HAP-1 (cell line): ENCODE measurements around the gene LBX2.

Experiments
- DNase-seq, 2 experiments: peaks; one replicate each; pipeline ENCODE4 v3.0.0-alpha.2; 2016 to 2020; ENCODE audit warnings: low spot score in 2 of 2
- H3K27me3 ChIP-seq: fragments of 250-450 bp; sonication (Bioruptor Pico); 2 replicates; pipeline ENCODE4 v1.5.1; 2020; ENCODE audit warnings: low read depth, mild to moderate bottlenecking, moderate library complexity
- H3K36me3 ChIP-seq: fragments of 250-450 bp; sonication (Bioruptor Pico); replicated peaks from 2 replicates; pipeline ENCODE4 v1.5.1; 2020; ENCODE audit warnings: mild to moderate bottlenecking
- H3K4me1 ChIP-seq: fragments of 250-450 bp; sonication (Bioruptor Pico); 2 replicates; pipeline ENCODE4 v1.5.1; 2020; ENCODE audit warnings: mild to moderate bottlenecking
- H3K4me3 ChIP-seq: fragments of 250-450 bp; sonication (Bioruptor Pico); 2 replicates; pipeline ENCODE4 v1.5.1; 2020; ENCODE audit warnings: mild to moderate bottlenecking, moderate library complexity
- H3K9me3 ChIP-seq: fragments of 250-450 bp; sonication (Bioruptor Pico); 2 replicates; pipeline ENCODE4 v1.5.1; 2020; ENCODE audit warnings: mild to moderate bottlenecking, moderate library complexity
- in situ Hi-C: fragments of 300-500 bp; cut with MboI; formaldehyde crosslinking; loops from 3 replicates; pipeline ENCODE4 v1.14.3; 2020; ENCODE audit warnings: low sequenced_read_pairs, inconsistent platforms, mixed read lengths

LBX2 gene

DNA sequence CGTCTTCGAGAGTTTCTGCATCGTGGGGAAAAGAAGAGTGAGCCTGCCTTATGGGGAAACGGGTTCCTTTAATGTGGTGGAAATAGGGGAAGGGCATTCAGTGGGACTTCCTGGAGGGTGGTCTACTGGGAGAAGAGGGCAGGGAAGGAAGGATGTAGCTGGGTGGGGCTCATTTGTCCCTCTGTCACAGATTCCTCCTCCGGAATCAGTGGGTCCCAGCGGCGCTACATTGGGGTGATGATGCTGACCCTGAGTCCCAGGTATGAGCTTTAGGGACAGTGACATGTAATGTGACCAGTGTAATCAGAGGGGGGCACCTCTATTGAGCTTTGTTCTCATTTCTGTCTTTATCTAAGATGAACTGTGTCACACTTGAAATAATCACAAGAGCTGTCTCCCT, 32.3 kb upstream of the LBX2 start:
- no peaks in the 10 kb centered on the region for H3K9me3 ChIP-seq
- no peak for DNase-seq
- no peak overlapping the region for H3K4me3 ChIP-seq
- H3K4me1 ChIP-seq: peaks cover 13% of the 10 kb centered on the region
- in situ Hi-C loops: no loop called here
- H3K36me3 ChIP-seq: peaks cover 48% of the 10 kb centered on the region
- H3K27me3 ChIP-seq: no peaks in the 10 kb centered on the region

GRCh38 chr2:74530239-74531187, 31.1 kb upstream of the LBX2 start:
- in situ Hi-C loops: no loop called here
- Histone ChIP-seq H3K36me3 (peaks cover 58% of the 10 kb centered on the region), H3K27me3 (no peaks in the 10 kb centered on the region), H3K4me1 (peaks cover 13% of the 10 kb centered on the region), H3K9me3 (no peaks in the 10 kb centered on the region), H3K4me3 (peak overlapping the region; percentile 80)
- DNase-seq: peak; percentile 45 to 69

DNA sequence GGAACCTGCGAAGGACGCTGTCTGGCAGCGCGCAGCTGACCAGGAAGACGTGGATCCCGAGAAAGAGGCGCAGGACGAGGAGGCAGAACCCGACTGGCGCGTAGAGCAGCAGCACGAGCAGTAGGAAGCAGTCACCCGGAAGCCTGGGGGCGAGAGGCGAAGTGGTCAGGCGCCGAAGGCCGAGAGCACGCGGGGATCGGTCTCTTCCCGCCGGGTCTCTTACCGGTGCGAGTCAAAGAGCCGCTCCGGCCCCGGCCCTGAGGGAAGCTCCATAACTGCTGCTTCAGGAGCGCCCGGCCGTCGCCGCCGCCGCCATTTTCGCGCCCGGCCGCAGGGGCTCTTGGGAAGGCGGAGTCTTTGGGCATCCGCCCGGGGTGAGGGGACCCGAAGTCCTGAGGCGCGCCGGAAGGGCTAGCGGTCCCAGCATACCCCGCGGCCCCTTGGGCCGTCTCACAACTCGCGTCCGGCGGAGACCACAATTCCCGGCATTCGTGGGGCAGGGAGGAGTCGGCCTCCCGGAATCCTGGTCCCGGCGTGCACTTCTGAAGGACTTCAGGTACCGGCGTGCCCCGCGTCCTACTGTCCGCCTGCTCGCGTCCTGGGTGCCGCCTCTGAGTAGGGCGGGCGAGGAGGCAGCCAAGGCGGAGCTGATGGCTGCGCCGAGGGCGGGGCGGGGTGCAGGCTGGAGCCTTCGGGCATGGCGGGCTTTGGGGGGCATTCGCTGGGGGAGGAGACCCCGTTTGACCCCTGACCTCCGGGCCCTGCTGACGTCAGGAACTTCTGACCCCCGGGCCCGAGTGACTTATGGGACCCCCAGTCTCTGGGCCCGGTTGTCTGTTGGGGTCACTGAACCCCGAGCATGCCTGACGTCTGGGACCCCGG, 30.2 kb upstream of the LBX2 start, which contains the start of the genes AUP1 and HTRA2:
AUP1 (minus strand) TSS at position 350 of the 882 bp plus-strand sequence; CDS start at position 273, 77 bp downstream.
HTRA2 (plus strand) TSS at position 577 of the 882 bp plus-strand sequence; CDS start at position 651, 74 bp downstream.
- Histone ChIP-seq H3K9me3 (no peaks in the 10 kb centered on the region), H3K4me1 (peaks cover 13% of the 10 kb centered on the region), H3K4me3 (peak within 1 kb of the TSS; percentile 80), H3K36me3 (peaks cover 58% of the 10 kb centered on the region), H3K27me3 (no peaks in the 10 kb centered on the region)
- in situ Hi-C loops: no loop called here
- peak; percentile 98 to 99 for DNase-seq

- in situ Hi-C loops: no loop called here
- Histone ChIP-seq H3K9me3 (no peaks in the 10 kb centered on the region), H3K27me3 (no peaks in the 10 kb centered on the region), H3K4me1 (peaks cover 13% of the 10 kb centered on the region), H3K4me3 (peak overlapping the region; percentile 80), H3K36me3 (peaks cover 57% of the 10 kb centered on the region)
- DNase-seq: no peak
These were observed 29.4 kb upstream of the LBX2 start for GRCh38 chr2:74528600-74529356.

DNA sequence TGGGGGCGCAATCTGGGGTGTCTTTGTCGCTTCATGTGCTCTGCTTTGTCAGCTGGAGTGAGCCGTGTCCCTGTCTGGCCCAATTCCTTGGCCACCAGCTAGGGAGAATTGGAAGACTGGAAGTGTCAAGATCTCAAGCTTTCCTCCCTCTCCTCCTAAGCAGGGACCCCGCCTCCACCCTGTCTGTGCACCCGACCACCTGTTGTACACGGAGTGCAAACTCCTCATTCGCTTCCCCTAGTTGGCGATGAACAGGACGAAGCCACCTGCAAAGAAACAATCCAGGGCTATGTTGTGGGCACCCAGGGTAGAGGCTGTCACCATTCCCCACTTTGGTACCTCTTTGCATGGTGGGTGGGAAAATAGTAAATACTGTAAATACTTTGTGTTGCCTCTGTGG, 28.3 kb upstream of the LBX2 start:
- H3K9me3 ChIP-seq: no peaks in the 10 kb centered on the region
- peaks cover 13% of the 10 kb centered on the region for H3K4me1 ChIP-seq
- H3K4me3 ChIP-seq: peak overlapping the region; percentile 80
- H3K27me3 ChIP-seq: no peaks in the 10 kb centered on the region
- no peak for DNase-seq
- H3K36me3 ChIP-seq: peaks cover 47% of the 10 kb centered on the region
- in situ Hi-C loops: no loop called here

DNA sequence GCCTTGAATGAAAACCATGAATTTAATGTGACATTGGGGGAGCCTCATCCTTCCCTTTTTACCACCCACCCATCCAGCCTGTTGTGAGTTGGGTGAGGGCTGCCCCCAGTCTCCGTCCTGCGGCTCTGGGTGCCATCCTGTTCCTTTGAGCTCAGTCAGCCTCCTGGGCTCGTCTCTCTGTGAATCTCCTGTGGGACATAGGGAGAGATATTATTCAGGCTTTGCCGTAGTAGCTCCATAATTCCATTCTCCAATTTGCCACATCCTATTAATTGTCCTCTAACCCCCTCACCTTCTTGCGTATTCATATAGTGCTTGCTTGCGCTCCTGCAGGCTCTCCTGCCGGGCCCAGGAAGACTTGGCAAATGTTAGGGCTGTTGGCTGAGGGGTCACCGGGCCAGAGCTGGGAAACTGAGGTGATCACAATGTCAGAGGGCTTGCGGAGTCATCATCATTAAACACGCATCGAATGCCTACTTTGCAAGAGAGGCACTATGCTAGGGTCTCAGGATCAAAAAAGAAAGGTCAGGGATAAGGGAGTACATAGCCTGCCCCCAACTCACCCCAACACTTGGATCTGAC, 27.3 kb upstream of the LBX2 start:
- Histone ChIP-seq H3K27me3 (no peaks in the 10 kb centered on the region), H3K4me3 (no peak overlapping the region), H3K36me3 (peaks cover 38% of the 10 kb centered on the region), H3K4me1 (peaks cover 13% of the 10 kb centered on the region), H3K9me3 (no peaks in the 10 kb centered on the region)
- in situ Hi-C loops: no loop called here
- DNase-seq: no peak

DNA sequence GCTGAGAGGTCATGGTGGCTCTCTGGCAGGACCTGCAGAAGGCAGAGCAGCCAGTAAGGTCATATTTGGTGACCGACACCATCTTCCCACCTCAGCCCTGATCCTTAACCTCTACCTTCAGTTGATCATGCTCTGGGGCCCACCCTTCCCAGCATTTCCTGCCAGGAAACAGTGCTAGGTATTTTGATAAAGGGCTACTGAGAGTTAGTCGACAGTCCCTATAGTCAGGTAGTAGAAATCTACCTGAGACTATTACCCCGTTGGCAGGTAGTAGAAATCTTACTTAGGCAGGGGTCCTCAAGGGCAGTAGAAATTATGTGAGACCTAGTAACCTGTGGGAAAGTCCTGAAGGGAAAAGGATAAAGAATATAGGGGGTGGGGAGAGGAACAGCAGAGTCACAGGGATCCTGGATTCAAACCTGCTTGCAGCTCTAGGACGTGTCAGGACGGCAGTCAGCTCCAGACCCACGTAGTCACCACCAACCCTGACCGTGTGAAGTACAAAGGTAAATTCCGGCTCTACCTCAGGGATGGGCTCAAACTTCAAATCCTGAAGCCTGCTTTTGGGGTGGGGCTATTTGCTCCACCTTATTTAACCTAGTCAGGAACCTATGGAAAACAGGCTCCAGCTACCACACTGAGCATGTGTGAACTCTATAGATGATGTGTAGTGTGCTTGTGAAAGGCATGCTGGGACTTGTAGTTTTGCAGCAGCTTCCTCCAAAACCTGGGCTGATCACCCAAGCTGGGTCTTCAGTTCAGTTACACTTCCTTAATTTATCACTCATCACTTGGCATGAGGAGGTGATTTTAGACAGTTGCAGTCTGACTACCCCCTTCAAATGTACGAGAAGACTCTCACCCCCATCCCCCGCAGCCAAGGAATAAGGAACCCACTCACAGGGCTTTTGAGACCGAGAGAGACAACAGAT, 26.6 kb upstream of the LBX2 start, which contains the start of gene DQX1:
DQX1 (minus strand) TSS at position 515 of the 932 bp plus-strand sequence; CDS start at position 13, 502 bp downstream.
- DNase-seq: no peak
- Histone ChIP-seq H3K9me3 (no peaks in the 10 kb centered on the region), H3K4me3 (no peak within 1 kb of the TSS), H3K4me1 (peaks cover 9% of the 10 kb centered on the region), H3K36me3 (peaks cover 31% of the 10 kb centered on the region), H3K27me3 (no peaks in the 10 kb centered on the region)
- in situ Hi-C loops: no loop called here

DNA sequence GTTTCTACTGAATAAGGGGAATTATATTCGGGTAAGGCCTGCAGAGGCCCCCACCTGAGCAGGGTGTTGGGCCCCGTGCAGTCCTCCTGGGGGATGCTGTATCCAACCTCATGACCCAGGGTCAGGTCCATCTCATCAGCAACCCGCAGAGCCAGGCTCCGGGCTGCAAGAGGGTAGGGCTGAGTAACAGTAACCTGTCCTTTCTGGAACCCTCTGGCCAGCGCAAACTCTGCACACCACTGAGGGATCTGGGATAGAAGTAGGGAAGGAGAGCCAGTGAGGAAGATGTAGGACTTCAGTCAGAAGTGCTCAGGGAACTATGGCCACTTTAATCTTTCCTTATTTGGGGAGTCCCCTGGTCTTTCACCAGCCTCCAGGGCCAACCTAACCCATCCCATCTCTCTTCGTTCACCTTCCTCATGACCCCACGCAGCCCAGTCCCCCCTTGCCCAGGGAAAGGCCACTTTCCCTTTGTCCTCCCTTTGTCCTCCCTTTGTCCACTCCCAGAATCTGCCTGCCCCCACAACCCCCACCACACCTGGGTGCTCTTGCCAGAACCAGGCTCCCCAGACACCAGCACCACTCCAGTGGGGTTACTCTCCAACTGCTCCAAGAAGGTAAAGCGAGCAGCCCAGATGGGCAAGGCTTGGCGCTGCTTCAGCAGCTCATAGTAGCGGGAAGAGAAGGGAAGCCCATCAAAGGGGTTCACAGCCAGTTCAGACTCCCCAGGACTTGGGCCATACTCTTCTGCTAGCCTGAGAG, 25.7 kb upstream of the LBX2 start:
- in situ Hi-C loops: no loop called here
- DNase-seq: no peak
- Histone ChIP-seq H3K4me1 (peaks cover 8% of the 10 kb centered on the region), H3K4me3 (no peak overlapping the region), H3K27me3 (no peaks in the 10 kb centered on the region), H3K36me3 (peaks cover 29% of the 10 kb centered on the region), H3K9me3 (no peaks in the 10 kb centered on the region)

GRCh38 chr2:74524005-74524404, 24.6 kb upstream of the LBX2 start:
- H3K9me3 ChIP-seq: no peaks in the 10 kb centered on the region
- peaks cover 8% of the 10 kb centered on the region for H3K4me1 ChIP-seq
- in situ Hi-C loops: no loop called here
- H3K27me3 ChIP-seq: no peaks in the 10 kb centered on the region
- no peak for DNase-seq
- H3K36me3 ChIP-seq: peaks cover 27% of the 10 kb centered on the region
- H3K4me3 ChIP-seq: no peak overlapping the region

- Histone ChIP-seq H3K4me3 (no peak overlapping the region), H3K9me3 (no peaks in the 10 kb centered on the region), H3K4me1 (no peaks in the 10 kb centered on the region), H3K36me3 (peaks cover 19% of the 10 kb centered on the region), H3K27me3 (no peaks in the 10 kb centered on the region)
- no peak for DNase-seq
- in situ Hi-C loops: no loop called here
These were observed 23.1 kb upstream of the LBX2 start for GRCh38 chr2:74522516-74522915.

DNA sequence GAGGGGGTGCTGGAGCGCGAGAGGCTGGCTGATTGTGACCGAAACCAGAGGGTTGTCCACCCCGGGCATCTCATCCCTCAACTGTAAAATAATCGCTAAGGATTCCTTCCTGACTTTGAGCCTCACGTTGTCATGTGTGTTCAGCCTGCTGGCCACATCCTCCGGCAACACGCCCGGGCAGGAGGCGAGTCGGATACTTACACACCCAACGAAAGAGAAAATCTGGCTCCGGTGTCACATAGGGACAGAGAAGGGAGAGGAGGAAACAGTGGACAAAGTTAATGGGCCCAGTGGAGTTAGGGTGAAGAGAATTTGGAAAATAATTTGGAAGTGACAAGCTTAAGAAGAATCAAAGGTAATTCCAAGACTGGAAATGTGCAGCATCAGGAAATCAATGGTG, 17.2 kb upstream of the LBX2 start:
- no peaks in the 10 kb centered on the region for H3K9me3 ChIP-seq
- in situ Hi-C loops: no loop called here
- H3K27me3 ChIP-seq: no peaks in the 10 kb centered on the region

More for the DNA sequence above, 17.2 kb upstream of the LBX2 start:
- Histone ChIP-seq H3K4me1 (no peaks in the 10 kb centered on the region), H3K4me3 (no peak overlapping the region), H3K36me3 (no peaks in the 10 kb centered on the region)
- DNase-seq: no peak
